ENCODE data around the gene MAP2K5. TPM values are rescaled to one million over a fixed set of nuclear protein-coding genes. Genes with fewer than 3 reads are reported as not detected.

Gene MAP2K5
- total RNA-seq, 4 donors from 2014 or later, result 8.0 to 14.0 (median 9.1) TPM

DNA sequence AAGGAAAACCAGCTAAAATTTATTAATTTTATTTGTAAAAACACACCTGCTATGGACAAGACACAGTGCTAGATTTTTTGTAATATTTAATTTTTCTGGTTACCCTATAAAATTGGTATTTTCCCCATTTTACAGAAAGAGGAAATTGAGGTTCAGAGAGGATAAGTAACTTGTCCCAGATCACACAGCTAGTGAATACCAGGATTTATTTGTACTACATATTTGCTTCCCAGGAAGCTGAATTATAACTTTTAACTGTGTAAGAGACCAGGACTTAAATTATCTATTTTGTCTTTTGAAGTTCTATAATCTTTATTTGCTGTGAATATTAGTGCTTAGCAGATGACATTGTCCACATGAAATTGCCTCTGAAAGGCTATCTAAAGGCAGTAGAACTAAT lies 49.7 kb downstream of the MAP2K5 start:
- DNase-seq (ENCODE audit: low spot score in 2 of 2), result no peak
- H3K4me3 ChIP-seq (ENCODE audit: low read depth, poor library complexity, severe bottlenecking), result no peak overlapping the region
- TF ChIP-seq POLR2A (IDR thresholded peaks at IDR 0.05), result no peak
- TF ChIP-seq CTCF (IDR thresholded peaks at IDR 0.05), result no peak
- intact Hi-C loops (cut with DNase I; ENCODE audit: low total_unique reads), result no loop called here

GRCh38 chr15:67593562-67593961 lies 51.1 kb downstream of the MAP2K5 start:
- TF ChIP-seq POLR2A (IDR thresholded peaks at IDR 0.05) (no peak), CTCF (IDR thresholded peaks at IDR 0.05) (no peak)
- no peak for DNase-seq (ENCODE audit: low spot score in 2 of 2)
- no peak overlapping the region for H3K4me3 ChIP-seq (ENCODE audit: low read depth, poor library complexity, severe bottlenecking)
- intact Hi-C loops (cut with DNase I; ENCODE audit: low total_unique reads), result no loop called here
- 90 to 96% methylated on average over 6 of the region's 6 CpGs for WGBS, 2 donors

DNA sequence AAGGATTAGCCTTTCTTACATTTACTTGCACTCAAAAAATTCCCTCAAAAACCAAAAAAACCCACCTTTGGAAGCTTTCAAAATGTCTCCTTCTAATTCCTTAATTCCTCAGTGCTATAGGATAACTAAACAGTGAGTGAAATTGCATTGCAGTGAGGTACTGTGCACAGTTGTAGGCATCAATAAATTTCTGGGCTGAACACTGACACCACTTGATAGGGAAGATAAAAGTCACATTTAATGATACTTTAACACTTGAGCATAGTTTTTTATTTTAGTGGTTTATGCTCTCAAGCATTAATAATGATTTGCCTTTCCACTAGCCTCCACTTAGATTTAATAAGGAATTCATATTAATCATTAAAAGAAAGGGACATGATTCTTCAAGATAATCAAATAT lies 52.3 kb downstream of the MAP2K5 start:
- no peak overlapping the region for H3K4me3 ChIP-seq (ENCODE audit: low read depth, poor library complexity, severe bottlenecking)
- TF ChIP-seq POLR2A (IDR thresholded peaks at IDR 0.05) (no peak), CTCF (IDR thresholded peaks at IDR 0.05) (no peak)
- intact Hi-C loops (cut with DNase I; ENCODE audit: low total_unique reads), result no loop called here
- DNase-seq (ENCODE audit: low spot score in 2 of 2), result no peak

- intact Hi-C loops (cut with DNase I; ENCODE audit: low total_unique reads), result no loop called here
- no peak for DNase-seq (ENCODE audit: low spot score in 2 of 2)
- H3K4me3 ChIP-seq (ENCODE audit: low read depth, poor library complexity, severe bottlenecking), result no peak overlapping the region
- no peak for TF ChIP-seq CTCF (IDR thresholded peaks at IDR 0.05)
- no peak for TF ChIP-seq POLR2A (IDR thresholded peaks at IDR 0.05)
Observed at GRCh38 chr15:67595572-67595971, 53.1 kb downstream of the MAP2K5 start.

DNA sequence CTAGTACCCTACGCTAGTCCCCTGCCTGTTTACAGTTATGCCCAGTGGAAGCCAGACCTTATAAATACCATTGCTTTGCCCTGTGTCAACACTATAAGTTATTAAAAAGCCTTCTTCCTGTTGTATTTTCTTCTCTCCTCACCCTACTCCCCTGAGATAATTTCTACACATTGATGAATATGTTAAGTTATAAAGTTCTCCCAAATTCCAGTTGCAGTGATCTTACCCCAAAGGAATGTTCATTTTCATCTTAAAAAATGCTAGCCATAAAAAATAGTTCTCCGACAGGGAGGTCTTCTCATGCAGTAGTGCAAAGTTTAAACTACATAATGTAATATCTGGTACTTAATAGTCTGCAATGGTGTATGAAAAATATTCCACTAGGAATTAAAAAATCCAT lies 58.6 kb downstream of the MAP2K5 start:
- 96 to 99% methylated on average over 2 of the region's 2 CpGs for WGBS, 2 donors
- no peak for DNase-seq (ENCODE audit: low spot score in 2 of 2)
- intact Hi-C loops (cut with DNase I; ENCODE audit: low total_unique reads), result no loop called here
- TF ChIP-seq CTCF (IDR thresholded peaks at IDR 0.05), result no peak
- TF ChIP-seq POLR2A (IDR thresholded peaks at IDR 0.05), result no peak
- no peak overlapping the region for H3K4me3 ChIP-seq (ENCODE audit: low read depth, poor library complexity, severe bottlenecking)

DNA sequence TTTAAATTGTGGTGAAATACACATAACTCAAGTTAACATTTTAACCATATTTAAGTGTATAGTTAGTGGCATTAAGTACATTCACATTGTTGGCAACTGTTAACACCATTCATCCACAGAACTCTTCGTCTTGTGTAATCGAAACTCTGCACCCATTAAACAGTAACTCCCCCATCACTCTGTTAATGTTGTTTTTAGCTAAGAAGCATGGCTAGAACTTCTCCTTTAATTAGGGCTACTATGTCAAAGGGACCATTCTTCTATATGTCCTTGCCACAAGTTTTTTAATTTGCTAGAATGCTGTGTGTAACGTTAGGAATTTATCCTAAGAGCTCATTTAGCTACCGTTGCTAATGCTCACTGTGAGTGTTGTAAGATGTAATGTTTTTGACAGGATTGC lies 60.6 kb downstream of the MAP2K5 start:
- no peak overlapping the region for H3K4me3 ChIP-seq (ENCODE audit: low read depth, poor library complexity, severe bottlenecking)
- WGBS, 2 donors, result 92 to 93% methylated on average over 4 of the region's 4 CpGs
- TF ChIP-seq POLR2A (IDR thresholded peaks at IDR 0.05), result no peak
- no peak for TF ChIP-seq CTCF (IDR thresholded peaks at IDR 0.05)
- intact Hi-C loops (cut with DNase I; ENCODE audit: low total_unique reads), result no loop called here
- no peak for DNase-seq (ENCODE audit: low spot score in 2 of 2)
